Measurements from ENCODE around the gene PLA2G4D. TPM values are rescaled to one million over a fixed set of nuclear protein-coding genes. Genes with fewer than 3 reads are reported as not detected.

The PLA2G4D gene
- polyA plus RNA-seq, 3 donors, result 0.04 TPM; not detected in 1

DNA sequence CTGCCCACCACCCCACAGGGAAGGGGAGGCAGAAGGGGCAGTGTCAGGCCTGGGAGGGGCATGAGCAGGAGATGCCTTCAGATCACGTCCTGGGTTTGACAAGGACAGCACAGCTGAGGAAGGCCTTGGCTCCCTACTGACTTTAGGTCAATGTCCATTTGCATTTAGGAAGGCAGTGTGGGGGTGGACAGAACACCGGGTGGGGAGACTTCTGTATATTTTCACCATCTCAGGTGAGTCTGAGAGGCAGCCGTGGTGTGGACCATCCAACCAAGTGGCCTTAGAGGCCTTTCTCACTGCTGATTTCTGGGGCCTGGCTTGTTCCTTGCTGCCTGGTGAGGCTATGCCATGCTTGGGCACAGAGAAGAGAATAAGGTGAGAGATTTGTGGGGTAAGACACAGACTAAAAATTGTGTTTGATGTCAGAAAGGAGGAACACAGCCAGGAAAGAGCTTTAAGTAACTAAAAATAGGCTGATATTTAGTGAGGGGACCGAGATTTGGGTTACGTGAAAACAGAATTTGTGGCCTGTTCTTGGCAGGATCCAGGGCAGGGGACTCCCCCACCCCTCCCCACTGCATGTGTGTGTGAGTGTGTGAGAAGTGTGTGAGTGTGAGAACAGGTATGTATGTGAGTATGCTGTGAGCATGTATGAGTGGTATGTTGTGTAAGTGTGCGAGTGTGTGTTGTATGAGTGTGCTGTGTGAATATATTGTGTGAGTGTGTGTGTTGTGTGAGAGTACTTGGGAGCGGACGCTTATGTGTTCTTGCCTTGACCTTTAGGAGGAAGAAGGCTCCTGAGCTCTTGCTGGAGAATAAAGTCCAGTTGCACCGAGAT is 61.8 kb downstream of the PLA2G4D start:
- no peak for DNase-seq (ENCODE audit: low read depth in 3 of 3, low spot score in 2 of 3)

DNA sequence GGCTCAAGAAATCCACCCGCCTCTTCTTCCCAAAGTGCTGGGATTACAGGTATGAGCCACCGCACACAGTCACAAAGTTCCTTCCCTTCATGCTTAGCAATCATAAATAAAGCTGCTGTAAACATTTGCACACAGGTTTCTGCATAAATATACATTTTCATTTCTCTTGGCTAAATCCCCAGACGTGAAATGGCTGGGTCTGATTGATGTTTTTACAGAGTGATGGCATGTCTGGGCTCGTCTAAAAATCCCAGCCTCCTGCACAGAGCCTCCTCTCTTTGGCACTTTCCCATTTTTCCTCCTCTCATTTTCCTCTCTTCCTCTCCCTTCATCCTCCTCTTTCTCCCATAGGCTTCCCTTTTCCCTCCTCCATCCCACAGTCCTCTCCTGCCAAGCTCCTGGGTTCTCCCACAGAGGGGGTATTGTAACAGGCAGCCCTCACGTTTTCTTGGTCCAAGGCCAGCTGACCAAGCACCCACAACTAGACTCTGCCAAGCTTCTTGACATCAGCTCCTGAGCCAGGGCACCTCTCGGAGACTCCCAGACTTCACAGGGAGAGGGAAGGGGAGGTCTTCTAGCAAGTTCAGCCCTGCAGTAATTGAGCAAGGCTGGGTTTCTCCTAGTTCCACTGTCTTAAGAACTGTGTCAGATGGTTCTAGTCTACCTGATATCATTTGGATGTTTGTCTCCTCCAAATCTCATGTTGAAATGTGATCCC is 63.0 kb downstream of the PLA2G4D start:
- DNase-seq (ENCODE audit: low read depth in 3 of 3, low spot score in 2 of 3), result no peak

DNA sequence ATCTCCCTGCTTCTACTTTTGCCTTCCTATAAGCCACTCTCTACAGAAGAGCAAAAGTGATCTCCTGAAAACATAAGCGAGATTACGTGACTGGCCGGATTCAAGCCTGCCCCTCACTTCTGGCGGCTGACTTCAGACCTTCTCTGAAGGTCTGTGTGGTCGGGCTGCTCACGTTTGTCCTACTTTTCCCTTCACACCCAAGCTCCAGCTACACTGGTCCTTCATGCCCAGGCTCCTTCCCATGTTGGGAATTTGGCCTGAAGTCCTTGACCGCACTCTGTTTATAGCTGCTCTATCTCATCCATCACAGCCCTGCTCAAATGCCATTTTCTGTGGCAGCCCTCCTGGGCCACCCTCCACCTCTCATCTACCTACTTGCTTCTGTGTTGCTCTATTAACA is 66.8 kb downstream of the PLA2G4D start:
- no peak for DNase-seq (ENCODE audit: low read depth in 3 of 3, low spot score in 2 of 3)

DNA sequence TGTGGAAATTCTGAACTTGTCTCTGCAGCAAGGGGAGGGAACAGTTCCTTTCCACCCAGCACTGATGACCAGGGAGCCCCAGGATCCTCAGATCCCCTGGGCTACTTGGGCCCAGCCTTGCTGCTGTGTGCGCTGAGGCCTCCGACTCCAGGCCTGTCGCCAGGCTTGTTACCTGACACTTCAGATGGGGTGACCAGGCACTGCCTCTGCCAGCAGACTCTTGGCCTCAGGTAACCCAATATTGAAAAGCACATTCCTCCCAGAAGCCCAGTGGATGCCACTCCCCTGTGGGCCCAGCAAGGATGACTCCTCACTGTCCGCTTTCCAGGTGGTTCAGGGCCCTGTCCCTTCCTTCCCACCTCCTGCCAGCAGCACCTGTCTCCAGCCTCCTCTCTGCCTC is 70.1 kb downstream of the PLA2G4D start:
- no peak for DNase-seq (ENCODE audit: low read depth in 3 of 3, low spot score in 2 of 3)

DNA sequence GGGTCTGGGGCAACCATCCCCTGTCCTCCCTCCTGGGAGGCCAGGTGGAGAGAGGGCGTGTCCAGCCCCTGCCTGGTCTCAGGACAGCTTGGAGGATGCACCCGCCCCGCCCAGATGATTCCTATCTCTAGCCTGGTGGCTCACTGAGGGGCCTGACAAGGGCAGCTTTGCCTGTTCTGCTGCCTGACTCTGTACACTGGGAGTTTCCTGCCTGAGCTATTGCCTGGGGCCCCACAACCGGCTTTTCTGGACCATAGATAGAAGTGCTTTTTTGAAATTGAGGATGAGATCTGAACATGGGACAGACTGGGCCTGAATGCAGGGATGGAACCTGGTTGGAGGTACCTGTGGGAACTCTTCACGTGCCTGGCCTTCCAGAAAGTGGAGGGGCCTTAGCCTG is 72.8 kb downstream of the PLA2G4D start:
- no peak for DNase-seq (ENCODE audit: low read depth in 3 of 3, low spot score in 2 of 3)

DNA sequence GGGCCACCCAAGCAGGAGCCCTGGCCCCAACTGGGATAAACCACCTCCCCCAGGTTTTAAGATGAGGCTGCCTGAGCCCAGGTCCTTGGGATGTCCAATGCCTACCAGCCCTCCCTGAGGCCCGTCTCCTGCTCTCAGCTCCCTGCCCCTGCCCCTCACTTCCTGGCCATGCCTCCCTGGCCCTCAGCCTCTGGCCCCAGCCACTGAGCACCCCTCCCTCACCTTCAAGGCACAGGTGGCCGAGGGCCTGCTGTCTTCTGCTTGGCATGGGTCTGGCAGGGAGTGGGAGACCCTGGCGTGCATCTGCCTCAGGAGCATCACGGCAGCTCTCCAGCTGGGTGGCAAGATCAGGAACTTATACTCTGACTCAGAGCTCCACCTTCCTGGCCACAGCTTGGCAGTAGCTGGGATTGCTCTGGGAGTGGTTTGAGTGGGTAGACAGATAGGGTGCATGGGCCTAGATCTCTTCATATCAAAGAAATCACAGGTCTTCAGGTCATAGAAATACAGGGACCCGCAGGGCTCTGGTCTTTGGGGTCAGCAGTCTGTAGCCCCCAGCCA is 73.6 kb downstream of the PLA2G4D start, which contains the start of gene PLA2G4E:
Gene PLA2G4E (minus strand): TSS at position 330 of the 561 bp plus-strand sequence. CDS start 12 bp downstream, at position 318.
- no peak for DNase-seq (ENCODE audit: low read depth in 3 of 3, low spot score in 2 of 3)

DNA sequence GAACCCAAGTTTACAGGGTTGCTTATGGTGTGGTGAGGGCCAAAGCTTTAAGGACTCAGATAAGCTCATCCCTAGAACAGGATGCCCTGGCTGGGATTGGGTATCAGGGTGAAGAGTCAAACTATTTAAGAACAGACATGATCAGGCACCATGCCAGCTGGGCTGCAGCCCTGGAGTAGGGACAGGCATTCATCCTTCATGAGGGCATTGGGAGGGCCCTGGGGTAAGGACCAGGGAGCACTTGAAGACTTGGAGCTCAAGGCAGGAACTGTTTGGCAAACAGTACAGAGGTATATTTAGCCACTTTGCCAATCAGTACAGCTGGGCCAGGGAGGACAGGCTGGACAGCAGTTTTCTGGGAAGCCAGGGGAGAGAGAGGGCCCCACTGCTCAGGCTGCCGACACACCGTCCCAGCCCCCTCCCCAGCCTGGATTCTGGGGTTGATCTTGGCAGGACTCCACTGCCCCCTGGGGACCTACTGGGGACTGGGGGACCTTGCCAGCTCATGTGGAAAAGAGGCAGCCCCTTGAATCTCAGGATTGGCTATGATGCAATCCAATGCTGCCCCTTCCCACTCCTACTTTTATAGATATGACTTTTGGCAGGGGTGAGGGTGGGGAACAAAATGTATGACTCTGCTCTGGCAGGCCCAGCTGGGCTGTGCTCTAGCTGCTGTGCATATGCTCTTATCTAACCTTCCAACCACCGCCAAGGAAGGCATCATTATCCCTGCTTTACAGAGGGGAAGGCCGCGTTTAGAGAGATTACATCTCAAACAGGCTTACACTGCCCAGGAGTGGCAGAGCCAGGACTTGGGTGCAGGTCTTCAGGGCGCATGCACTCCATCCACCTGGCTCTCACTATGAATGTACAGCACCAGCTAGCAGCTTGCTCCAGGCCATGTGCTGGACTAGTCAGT is 75.8 kb downstream of the PLA2G4D start:
- DNase-seq (ENCODE audit: low read depth in 3 of 3, low spot score in 2 of 3), result no peak

Other genes with a start within 250 kb of the PLA2G4D start
- gene SPTBN5, start 200.5 kb downstream of the PLA2G4D start, polyA plus RNA-seq (ENCODE audit: insufficient read length in 3 of 3), result 1 to 10 TPM; 1.5 to 2.8 (median 1.9) TPM
- 10 to 100 TPM; 13.7 to 17.0 (median 15.8) TPM for gene EHD4, start 122.0 kb downstream of the PLA2G4D start, polyA plus RNA-seq (ENCODE audit: insufficient read length in 3 of 3)
- gene PLA2G4E, start 73.5 kb downstream of the PLA2G4D start, polyA plus RNA-seq (ENCODE audit: insufficient read length in 3 of 3), result not detected
- gene PLA2G4F, start 62.1 kb upstream of the PLA2G4D start, polyA plus RNA-seq (ENCODE audit: insufficient read length in 3 of 3), result 10 to 100 TPM; 22.9 to 24.6 (median 24.0) TPM
- 10 to 100 TPM; 58.5 to 61.4 (median 59.8) TPM for gene VPS39, start 113.7 kb upstream of the PLA2G4D start, polyA plus RNA-seq (ENCODE audit: insufficient read length in 3 of 3)
- gene GANC, start 178.6 kb upstream of the PLA2G4D start, polyA plus RNA-seq (ENCODE audit: insufficient read length in 3 of 3), result 10 to 100 TPM; 23.6 to 35.6 (median 25.9) TPM
- gene TMEM87A, start 178.9 kb upstream of the PLA2G4D start, polyA plus RNA-seq (ENCODE audit: insufficient read length in 3 of 3), result 10 to 100 TPM; 55.6 to 60.9 (median 58.7) TPM

Measured in right renal cortex interstitium (tissue), 3 donors.